ENCODE results near the gene RPS4Y1.

DNA sequence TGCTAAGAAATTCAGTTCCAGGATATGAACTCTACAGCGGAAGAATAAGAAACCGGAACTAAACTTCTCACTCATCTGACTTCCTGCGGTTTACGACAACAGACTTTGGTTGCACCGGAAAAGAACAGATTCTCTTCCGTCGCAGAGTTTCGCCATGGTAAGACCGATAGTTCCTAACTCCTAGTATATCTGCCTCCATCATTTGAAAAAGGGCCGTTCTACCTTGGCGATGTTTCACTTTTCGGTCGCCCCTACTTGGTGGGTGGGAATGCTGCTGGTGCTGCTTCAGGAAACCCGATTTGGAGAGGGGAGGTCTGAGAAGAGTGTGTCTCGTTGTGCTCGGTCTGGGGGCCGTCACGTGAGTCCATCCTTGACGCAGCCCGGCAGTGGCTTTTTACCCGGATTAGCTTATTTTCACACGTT is at the start of gene RPS4Y1:
- TF ChIP-seq CTCF (IDR thresholded peaks at IDR 0.05) (no peak), POLR2A (IDR thresholded peaks at IDR 0.05) (no peak)

Data from testis (tissue), 2 donors.